ENCODE results near the gene ARHGDIA.

ARHGDIA gene

GRCh38 chr17:81888105-81888987 lies 17.2 kb upstream of the ARHGDIA start:
- Histone ChIP-seq H3K36me3 (replicated peaks) (peaks cover 75% of the 10 kb centered on the region), H3K27me3 (ENCODE audit: low read depth) (no peaks in the 10 kb centered on the region), H3K9me3 (no peaks in the 10 kb centered on the region), H3K4me3 (no peak overlapping the region), H3K4me1 (peaks cover 7% of the 10 kb centered on the region)
- no peak for DNase-seq (ENCODE audit: low spot score in 2 of 2)
- in situ Hi-C loops (cut with MboI; ENCODE audit: low sequenced_read_pairs) = no loop called here

GRCh38 chr17:81885869-81886548 lies 14.9 kb upstream of the ARHGDIA start:
- Histone ChIP-seq H3K4me1 (peaks cover 7% of the 10 kb centered on the region), H3K27me3 (ENCODE audit: low read depth) (no peaks in the 10 kb centered on the region), H3K4me3 (no peak overlapping the region), H3K9me3 (no peaks in the 10 kb centered on the region), H3K36me3 (replicated peaks) (peaks cover 90% of the 10 kb centered on the region)
- no peak for DNase-seq (ENCODE audit: low spot score in 2 of 2)
- in situ Hi-C loops (cut with MboI; ENCODE audit: low sequenced_read_pairs) = no loop called here

- Histone ChIP-seq H3K4me1 (peaks cover 7% of the 10 kb centered on the region), H3K9me3 (no peaks in the 10 kb centered on the region), H3K27me3 (ENCODE audit: low read depth) (no peaks in the 10 kb centered on the region), H3K4me3 (no peak overlapping the region), H3K36me3 (replicated peaks) (peaks cover 93% of the 10 kb centered on the region)
- in situ Hi-C loops (cut with MboI; ENCODE audit: low sequenced_read_pairs) = no loop called here
- DNase-seq (ENCODE audit: low spot score in 2 of 2) = no peak
Observed at GRCh38 chr17:81885454-81885853, 14.3 kb upstream of the ARHGDIA start.

GRCh38 chr17:81884968-81885367 lies 13.8 kb upstream of the ARHGDIA start:
- Histone ChIP-seq H3K4me3 (no peak overlapping the region), H3K27me3 (ENCODE audit: low read depth) (no peaks in the 10 kb centered on the region), H3K4me1 (peaks cover 3% of the 10 kb centered on the region), H3K36me3 (replicated peaks) (peaks cover 93% of the 10 kb centered on the region), H3K9me3 (no peaks in the 10 kb centered on the region)
- DNase-seq (ENCODE audit: low spot score in 2 of 2) = no peak
- in situ Hi-C loops (cut with MboI; ENCODE audit: low sequenced_read_pairs) = no loop called here

GRCh38 chr17:81884520-81884919 lies 13.4 kb upstream of the ARHGDIA start:
- Histone ChIP-seq H3K27me3 (ENCODE audit: low read depth) (no peaks in the 10 kb centered on the region), H3K4me1 (no peaks in the 10 kb centered on the region), H3K36me3 (replicated peaks) (peaks cover 92% of the 10 kb centered on the region), H3K4me3 (no peak overlapping the region), H3K9me3 (no peaks in the 10 kb centered on the region)
- in situ Hi-C loops (cut with MboI; ENCODE audit: low sequenced_read_pairs) = no loop called here
- DNase-seq (ENCODE audit: low spot score in 2 of 2) = no peak

GRCh38 chr17:81879121-81879520 lies 8.0 kb upstream of the ARHGDIA start:
- in situ Hi-C loops (cut with MboI; ENCODE audit: low sequenced_read_pairs) = no loop called here
- Histone ChIP-seq H3K4me1 (no peaks in the 10 kb centered on the region), H3K27me3 (ENCODE audit: low read depth) (no peaks in the 10 kb centered on the region), H3K9me3 (no peaks in the 10 kb centered on the region), H3K36me3 (replicated peaks) (peaks cover 52% of the 10 kb centered on the region), H3K4me3 (no peak overlapping the region)
- DNase-seq (ENCODE audit: low spot score in 2 of 2) = no peak

GRCh38 chr17:81878294-81878693 lies 7.2 kb upstream of the ARHGDIA start:
- Histone ChIP-seq H3K4me1 (no peaks in the 10 kb centered on the region), H3K9me3 (no peaks in the 10 kb centered on the region), H3K27me3 (ENCODE audit: low read depth) (no peaks in the 10 kb centered on the region), H3K36me3 (replicated peaks) (peaks cover 44% of the 10 kb centered on the region), H3K4me3 (no peak overlapping the region)
- in situ Hi-C loops (cut with MboI; ENCODE audit: low sequenced_read_pairs) = no loop called here
- DNase-seq (ENCODE audit: low spot score in 2 of 2) = no peak

- H3K4me3 ChIP-seq = no peak overlapping the region
- in situ Hi-C loops (cut with MboI; ENCODE audit: low sequenced_read_pairs) = no loop called here
- H3K4me1 ChIP-seq = no peaks in the 10 kb centered on the region
- no peaks in the 10 kb centered on the region for H3K27me3 ChIP-seq (ENCODE audit: low read depth)
- DNase-seq (ENCODE audit: low spot score in 2 of 2) = no peak
- peaks cover 39% of the 10 kb centered on the region for H3K36me3 ChIP-seq (replicated peaks)
- H3K9me3 ChIP-seq = no peaks in the 10 kb centered on the region
Observed at GRCh38 chr17:81877569-81877968, 6.4 kb upstream of the ARHGDIA start.

- H3K4me3 ChIP-seq = peak overlapping the region; percentile 84
- peaks cover 47% of the 10 kb centered on the region for H3K36me3 ChIP-seq (replicated peaks)
- DNase-seq (ENCODE audit: low spot score in 2 of 2) = peak; percentile 75 to 96
- H3K4me1 ChIP-seq = peaks cover 14% of the 10 kb centered on the region
- no peaks in the 10 kb centered on the region for H3K27me3 ChIP-seq (ENCODE audit: low read depth)
- no peaks in the 10 kb centered on the region for H3K9me3 ChIP-seq
- in situ Hi-C loops (cut with MboI; ENCODE audit: low sequenced_read_pairs) = no loop called here
Observed at GRCh38 chr17:81871387-81872230, 472 bp upstream of the ARHGDIA start.

GRCh38 chr17:81870131-81870980 lies 781 bp downstream of the ARHGDIA start:
- peaks cover 14% of the 10 kb centered on the region for H3K4me1 ChIP-seq
- no peaks in the 10 kb centered on the region for H3K27me3 ChIP-seq (ENCODE audit: low read depth)
- peak overlapping the region; percentile 81 for H3K4me3 ChIP-seq
- H3K36me3 ChIP-seq (replicated peaks) = peaks cover 59% of the 10 kb centered on the region
- no peaks in the 10 kb centered on the region for H3K9me3 ChIP-seq
- DNase-seq (ENCODE audit: low spot score in 2 of 2) = peak; percentile 27 to 66
- in situ Hi-C loops (cut with MboI; ENCODE audit: low sequenced_read_pairs) = no loop called here

- in situ Hi-C loops (cut with MboI; ENCODE audit: low sequenced_read_pairs) = no loop called here
- H3K36me3 ChIP-seq (replicated peaks) = peaks cover 68% of the 10 kb centered on the region
- peaks cover 14% of the 10 kb centered on the region for H3K4me1 ChIP-seq
- H3K4me3 ChIP-seq = peak overlapping the region; percentile 81
- no peaks in the 10 kb centered on the region for H3K27me3 ChIP-seq (ENCODE audit: low read depth)
- peak in 1 of 2 experiments; percentile 78 for DNase-seq (ENCODE audit: low spot score in 2 of 2)
- no peaks in the 10 kb centered on the region for H3K9me3 ChIP-seq
Observed at GRCh38 chr17:81869221-81870130, 1.7 kb downstream of the ARHGDIA start.

- Histone ChIP-seq H3K4me1 (peaks cover 14% of the 10 kb centered on the region), H3K9me3 (no peaks in the 10 kb centered on the region), H3K27me3 (ENCODE audit: low read depth) (no peaks in the 10 kb centered on the region), H3K36me3 (replicated peaks) (peaks cover 75% of the 10 kb centered on the region), H3K4me3 (no peak overlapping the region)
- peak; percentile 12 to 72 for DNase-seq (ENCODE audit: low spot score in 2 of 2)
- in situ Hi-C loops (cut with MboI; ENCODE audit: low sequenced_read_pairs) = no loop called here
Observed at GRCh38 chr17:81868674-81869220, 2.4 kb downstream of the ARHGDIA start.

All from HAP-1 (cell line).